HG03135 (cell line): ENCODE data around the gene NACAD.

ENCODE experiments used
- ATAC-seq: cut with Tn5 transposase; IDR thresholded peaks from one replicate; pipeline ENCODE4 v1.9.1; 2021; ENCODE audit warnings: mild to moderate bottlenecking, moderate library complexity; ENCODE audit not compliant: unreplicated experiment

The NACAD gene

DNA sequence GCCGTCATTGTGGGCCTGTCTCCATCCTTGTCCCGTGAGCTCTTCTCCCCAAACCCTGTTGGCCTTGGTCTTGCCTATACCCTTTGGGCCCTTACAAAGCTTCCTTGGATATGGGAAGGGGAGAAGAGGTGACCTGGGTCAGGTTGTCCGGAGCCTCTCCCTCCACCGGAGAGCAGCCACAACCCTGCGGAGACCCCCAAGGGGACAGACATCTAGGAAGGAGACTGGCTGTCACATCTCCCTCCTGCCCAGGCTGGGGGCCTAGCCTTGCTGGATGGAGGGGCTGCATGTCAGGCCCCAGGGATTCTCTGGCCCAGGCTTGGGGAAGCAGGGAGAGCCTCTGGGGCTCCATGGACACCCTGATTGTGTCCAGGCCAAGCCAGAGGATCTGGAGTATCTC, 11.8 kb downstream of the NACAD start:
- no peak for ATAC-seq

DNA sequence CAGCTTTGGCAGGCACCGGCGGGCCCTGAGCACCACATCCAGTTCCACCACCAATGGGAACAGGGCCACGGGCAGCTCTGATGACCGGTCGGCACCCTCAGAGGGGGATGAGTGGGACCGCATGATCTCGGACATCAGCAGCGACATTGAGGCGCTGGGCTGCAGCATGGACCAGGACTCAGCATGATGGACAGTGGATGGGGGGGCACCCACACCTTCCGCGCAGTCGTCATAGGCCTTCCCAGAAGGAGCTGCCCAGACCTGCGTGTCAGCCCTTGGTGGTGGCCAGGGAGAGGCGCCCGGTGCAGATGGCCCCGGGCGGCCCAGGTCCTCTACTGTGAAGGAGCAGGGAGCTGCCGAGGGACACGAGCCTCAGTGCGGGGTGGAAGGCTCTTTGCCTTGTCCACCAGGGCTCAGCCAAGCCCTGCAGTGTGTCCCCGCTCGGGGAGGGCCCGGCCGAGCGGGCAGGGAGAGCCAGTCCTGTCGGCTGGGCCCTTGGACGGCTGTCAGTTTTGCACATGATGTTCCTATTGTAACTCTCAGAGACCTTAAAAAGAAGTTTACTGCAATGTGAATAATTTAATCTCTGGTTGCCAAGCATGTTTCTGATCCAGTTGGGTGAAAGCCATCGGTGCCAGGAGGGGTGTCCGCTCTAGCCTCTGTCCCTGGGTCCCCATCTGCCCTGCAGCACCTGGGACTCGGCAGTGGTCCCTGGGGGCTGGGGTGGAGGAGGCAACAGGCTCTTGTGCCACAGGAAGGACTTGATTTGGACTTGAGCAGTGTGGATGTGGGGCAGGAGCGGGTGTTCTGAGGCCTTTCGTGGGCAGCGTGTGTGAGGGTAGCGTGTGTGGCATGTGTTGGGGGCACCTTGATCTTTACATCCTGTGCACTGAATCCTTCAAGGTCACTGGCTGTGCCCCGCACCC, 12.6 kb downstream of the NACAD start:
- no peak for ATAC-seq

DNA sequence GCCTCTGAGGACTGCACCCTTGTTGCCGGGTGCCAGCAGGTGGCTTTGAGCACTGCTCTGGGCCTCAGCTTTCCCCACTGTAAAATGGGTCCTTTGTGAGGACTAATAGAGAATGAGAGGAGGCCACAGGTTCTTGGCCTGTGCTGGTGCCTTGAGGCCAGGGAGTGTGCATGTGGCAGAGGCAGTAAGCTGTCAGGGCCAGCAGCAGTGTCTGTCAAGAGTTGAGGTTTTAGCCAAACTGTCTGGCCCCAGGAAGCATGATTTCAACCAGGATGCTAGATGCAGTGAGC, 13.5 kb downstream of the NACAD start:
- no peak for ATAC-seq

DNA sequence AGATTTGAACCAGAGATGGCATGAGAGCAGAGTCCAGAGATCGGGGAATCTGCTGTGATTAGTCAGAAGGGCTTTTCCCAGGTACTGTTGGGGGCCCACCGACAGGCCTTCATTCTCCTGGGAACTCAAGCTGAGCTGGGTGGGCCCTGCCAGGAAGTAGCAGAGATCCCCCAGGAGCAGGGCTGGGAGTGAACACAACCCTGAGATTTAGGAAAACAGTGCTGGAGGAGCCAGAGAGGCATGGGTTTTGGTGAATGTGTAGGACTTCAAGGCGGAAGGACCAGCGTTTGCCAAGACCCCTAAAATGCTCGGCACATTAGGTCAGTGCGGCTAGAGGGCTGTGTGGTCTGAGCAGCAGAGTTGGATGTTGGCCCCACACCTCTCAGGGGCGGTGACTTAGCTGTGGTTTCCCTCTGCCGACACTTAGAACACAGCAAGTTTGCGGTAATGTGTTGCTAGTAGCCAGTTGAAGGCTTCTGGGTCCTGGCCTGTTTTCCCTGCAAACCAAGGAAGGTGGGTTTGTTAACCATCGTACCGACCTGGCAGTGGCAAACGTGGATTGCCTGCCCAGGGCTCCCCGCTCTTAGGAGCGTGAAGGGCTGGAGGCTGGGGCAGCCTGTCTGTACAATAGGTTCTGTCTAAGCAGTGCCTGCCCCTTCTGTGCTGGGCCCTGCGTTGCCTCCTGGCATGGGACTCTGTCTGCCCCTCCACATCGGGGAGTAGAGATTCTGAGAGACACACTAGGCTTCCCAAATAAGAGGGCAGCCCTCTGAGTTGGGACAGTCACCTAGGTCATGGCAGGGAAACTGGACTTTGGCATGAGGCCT, 14.0 kb downstream of the NACAD start:
- ATAC-seq = no peak

DNA sequence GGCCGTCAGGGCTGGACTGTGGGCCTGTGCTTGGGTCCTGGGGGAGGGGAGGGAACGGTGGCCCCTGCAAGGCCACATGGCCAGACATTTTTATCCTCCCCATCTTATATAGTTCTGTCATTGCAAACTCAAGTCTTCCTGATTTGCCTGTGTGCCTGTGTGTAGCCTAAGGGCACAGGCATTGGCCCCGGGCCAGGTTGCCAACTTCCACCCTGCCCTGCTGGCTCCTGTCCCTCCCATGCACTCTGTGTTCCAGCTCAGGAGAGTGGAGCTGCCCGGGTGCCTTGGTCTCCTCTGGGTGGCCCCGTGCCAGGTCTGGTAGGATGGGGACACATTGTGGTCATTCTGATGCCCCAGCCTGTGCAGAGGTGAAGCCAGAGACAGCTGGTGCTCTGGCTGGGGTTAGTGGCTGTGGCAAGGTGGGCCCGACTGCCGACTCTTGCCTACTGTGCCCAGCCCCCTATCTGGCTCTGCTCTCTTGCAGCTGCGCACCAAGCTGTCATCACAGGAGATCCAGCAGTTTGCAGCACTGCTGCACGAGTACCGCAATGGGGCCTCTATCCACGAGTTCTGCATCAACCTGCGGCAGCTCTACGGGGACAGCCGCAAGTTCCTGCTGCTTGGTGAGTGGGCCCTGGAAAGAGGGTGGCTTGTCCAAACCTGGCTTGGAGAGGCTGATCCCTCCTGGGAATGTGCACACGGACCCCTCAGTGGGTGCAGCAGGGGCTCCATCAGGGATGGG, 14.8 kb downstream of the NACAD start:
- no peak for ATAC-seq

DNA sequence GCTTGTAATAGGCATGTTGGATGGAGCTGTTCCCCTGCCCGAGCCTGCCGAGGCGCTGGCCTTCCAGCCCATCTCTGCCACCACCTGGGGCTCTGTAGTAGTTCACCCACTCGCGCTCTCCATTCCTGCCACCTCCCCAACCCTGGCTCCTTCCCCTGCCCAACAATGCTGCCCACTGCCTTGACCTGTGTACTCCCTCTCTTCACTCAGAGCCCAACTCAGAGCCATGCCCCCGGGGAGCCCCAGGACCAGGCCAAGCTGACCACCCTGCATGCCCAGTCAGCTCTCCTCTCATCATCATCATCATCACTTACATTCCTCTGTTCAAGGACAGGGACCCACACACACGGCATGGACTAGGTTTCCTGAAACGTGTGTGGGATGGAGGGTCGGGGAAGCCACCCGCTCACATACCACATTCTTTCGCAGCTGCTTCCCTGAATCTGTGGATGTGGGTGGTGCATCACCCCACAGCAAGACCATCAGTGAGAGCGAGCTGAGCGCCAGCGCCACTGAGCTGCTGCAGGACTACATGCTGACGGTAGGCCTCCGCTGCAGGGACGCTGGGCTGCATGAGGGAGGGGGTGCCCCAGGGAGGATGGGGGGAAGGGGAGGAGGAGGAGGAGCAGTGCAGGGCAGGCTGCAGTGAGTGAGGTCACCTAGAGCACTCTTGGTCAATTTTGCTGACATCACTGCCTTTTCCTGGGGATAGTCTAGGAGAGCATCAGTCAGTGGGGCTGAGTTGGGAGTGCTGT, 15.6 kb downstream of the NACAD start:
- ATAC-seq = no peak

DNA sequence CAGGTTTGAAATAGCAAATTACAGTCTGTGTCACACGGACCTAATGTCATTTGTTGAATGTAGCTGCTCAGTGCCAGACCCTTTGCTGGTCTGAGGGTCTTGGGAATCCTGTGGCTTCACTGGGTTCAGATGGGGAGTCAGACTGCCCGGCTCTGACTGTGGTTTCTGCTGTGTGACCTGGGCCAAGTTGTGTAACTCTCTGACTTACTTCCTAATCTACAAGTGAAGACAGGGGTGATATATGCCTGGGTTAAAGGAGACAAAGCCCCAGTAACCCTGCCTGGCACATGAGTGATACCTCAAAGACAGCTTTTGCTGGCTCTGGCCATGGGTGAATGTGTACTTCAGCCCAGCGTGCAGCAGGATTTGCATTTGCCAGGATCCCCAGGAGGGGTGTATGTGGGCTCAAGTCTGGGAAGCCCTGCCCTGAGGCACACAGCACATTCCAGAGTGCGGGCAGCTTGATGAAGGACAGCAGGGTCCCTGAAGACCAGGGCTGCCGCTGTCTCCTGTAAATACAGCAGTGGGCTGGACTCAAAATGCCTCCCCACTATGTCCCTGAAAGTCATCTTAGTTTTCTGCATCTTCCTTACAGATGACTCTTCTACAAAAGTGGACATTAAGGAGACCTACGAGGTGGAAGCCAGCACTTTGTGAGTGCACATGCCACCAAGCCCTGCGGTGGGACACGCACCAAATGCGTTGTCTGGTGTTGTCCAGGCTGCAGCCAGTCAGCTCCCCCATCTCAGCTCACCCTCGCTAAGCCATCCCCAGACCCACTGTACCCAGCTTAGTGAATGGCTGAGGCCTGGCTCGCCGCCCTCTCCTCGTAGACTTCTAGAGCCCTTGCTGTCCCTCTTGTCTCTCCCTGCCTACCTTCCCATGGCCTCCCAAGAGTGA, 16.4 kb downstream of the NACAD start:
- ATAC-seq = no peak

DNA sequence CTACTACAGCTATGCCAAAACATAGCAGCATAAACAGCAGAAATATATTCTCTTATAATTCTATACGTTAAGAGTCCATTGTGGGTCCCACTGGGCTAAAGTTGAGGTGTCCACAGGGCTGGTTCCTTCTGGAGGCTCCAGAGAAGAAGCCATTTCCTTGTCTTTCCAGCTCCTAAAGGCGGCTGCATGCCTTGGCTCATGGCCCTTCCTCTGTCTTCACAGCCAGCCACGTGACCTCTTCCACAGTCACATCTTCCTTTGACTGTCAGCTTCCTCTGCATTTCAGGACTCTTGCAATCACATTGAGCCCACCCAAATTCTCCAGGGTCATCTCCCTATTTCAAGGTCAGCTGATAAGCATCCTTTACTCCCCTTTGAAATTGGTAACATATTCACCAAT, 17.2 kb downstream of the NACAD start:
- ATAC-seq = no peak

DNA sequence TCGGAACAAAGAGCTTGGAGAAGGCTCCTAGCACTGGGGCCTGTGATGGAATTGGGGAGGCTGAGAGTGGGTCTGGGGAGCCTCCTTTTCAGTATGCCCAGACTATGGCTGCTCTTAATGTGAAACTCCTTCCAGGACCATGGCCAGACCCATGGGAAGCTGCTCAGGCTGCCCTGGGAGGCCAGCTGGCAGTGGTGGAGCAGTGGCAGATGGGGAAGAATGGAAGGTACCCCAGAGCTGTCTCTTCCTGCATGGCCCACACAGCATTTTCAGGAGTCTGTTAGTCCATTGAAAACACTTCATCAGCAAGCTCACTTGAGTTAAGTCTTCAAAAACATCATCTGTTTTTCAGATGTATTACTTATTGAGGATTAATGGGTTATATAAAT, 18.5 kb downstream of the NACAD start:
- ATAC-seq = no peak

DNA sequence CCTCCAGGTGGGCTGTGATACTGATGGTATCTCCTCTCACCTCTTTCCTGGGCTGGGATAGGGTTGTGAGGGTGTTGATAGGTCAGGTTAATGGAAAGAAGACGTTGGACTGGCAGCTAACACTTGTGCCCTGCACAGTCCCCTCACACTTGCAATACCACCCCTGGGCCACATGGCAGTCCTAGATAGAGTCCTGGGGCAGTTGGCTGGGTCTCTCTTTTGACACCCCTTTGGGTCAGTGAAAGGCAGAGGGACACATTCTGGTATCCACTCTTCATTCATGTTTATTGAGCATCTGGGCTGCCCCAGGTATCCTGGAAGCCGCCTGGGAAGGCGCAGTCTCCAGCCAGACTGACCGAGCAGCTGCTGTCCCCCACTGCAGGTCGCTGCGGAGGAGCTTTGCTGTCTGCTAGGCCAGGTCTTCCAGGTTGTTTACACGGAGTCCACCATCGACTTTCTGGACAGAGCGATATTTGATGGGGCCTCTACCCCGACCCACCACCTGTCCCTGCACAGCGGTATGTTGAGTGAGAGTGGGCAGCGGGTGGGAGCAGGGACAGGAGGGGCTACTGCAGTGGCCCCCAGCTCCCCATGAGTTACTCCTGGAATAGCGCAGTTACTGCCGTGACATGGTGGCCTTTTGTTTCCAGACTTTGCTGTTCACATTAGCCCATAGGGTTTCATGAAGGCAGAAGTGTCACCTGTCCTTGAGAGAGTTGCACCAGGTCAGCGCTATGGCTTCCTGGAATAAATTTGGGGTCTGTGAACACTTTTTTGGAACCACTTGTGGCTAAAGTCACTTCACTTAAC, 19.1 kb downstream of the NACAD start:
- no peak for ATAC-seq

DNA sequence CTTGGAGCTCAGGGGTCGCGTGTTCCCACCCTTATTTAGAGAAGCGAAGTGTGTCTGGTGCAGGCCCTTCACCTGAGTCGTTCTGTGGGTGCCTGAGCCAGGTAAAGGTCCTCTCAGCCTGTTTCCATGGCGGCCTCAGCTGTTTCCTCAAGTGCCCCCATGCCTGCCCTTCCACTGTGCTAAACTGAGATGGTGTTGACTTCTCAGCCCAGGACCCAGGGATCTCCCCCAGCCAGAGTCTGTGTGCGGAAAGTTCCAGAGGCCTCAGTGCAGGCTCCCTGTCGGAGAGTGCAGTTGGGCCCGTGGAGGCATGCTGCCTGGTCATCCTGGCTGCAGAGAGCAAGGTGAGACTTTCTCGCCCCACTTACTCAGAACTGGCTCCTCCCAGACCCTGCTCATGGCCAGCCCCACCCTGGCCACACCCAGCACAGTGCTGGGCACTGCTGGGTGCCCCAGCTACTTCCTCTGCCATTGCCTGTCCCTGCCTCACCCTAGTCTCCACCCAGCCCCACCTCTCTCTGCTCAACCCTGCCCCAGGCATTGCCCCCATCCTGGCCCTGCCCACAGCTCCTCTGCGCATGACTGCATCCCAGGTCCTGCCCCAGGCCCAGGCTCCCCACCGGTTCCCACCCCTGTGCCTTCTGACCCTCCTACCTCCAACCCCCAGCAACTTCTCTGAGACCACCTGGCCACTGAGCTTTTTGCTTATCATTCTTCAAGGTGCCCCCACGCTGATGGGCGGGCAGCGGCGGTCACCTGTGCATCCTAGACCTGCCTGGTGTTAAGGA, 20.3 kb downstream of the NACAD start:
- ATAC-seq = no peak

DNA sequence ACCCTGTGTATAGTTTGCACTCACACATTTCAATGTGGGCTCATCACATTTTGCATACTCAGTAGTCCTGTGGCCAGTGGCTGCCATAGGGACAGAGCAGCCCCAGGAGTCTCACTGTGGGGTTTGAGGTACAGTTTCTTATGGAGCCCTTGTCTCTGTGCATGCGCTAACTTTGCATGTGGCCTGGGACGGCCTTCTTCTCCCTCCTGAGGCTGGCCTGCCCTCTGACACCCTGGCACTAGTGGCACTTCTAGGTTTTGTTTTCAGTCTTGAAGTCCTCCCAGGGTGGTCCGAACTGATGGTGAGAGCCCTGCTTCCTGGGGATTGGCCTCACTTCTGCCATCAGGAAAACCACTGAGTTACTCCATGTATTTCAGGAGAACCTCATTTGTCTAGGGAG, 21.2 kb downstream of the NACAD start:
- no peak for ATAC-seq

DNA sequence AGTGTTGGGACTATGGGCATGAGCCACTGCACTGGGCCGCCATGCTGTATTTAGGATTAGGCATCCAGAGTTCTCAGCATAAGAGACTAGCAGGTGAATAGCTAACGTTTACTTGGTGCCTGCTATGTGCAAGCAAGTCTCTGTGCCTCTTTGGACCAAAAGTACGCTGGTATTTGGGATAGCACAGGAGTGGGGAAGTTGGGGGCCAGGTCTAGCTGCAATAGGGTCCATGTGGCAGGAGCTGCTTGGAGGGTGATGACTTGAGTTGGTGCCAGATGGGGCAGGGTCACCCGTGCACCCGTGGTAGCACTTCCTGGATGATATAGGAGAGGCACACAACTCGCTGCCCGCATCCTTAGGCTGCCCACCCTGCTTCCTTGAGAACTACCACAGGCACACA, 22.4 kb downstream of the NACAD start:
- no peak for ATAC-seq

DNA sequence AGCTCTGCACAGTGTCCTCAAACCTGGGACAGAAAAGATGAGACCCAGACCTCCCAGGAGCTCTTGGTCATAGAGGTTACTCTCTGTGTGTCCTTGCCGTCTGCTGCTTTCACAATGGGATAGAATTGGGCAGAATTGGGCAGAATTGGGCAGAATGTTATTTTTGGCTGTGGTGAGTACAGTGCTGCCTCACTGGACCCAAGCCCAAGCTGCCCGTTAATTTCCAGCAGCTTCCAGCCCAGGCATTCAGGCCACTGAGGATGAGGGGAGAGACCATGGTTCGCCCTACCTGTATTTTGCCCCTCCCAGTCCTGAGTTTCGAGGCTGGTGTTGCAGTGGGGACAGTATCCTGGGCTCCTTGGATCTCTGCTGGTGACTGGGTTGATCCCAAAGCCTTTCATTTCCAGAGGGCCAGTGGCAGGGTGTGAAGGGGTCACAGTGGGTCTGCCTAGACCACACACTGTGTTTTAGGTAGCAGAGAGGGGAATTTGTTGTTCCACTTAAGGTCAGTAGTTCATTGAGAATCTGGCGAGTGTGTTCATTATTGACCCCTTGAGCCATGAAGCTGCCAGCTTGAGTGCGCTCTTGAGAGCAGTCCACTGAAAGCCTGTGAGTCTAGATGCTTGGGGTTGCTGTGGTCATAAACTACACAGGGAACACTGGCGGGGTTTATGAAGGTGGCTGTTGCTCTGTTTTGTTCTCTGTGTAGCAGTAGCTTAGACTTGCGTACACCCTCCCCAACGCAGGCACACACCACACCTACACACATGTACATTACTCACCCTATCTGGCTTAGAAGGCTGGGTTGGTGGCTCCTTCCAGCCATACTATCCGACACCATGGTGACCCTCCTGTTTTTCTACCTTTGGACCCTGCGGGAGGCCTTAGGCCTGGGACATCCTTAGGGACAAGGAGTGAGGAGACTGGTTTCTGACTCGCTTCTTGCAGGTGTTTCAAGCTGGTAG, 23.5 kb downstream of the NACAD start:
- ATAC-seq = no peak

DNA sequence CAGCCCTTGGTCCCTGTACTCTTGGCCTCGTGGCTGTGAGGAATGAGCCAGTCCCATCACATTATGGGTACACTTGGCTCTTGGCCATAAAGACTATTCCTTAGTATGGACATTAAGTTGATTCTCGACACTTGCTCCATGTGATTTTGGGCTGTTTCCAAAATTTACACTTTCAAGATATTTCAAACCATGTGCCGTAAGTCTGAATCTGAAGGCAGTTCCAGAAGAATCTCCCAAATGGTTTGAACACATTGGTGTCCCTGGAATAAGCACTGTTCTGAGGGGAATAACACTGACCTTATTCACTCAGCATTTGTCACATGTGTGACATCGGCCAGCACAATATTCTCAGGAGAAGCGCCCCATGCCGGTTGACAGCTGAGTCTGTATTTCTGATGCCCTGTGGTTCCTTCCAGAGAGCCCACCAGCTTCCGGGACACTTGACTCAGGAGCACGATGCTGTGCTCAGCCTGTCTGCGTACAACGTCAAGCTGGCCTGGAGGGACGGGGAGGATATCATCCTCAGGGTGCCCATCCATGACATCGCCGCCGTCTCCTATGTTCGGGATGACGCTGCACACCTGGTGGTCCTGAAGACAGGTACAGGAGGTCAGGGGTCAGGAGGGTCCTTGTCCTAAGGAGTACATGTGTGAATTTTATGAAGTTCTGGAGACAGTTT, 24.6 kb downstream of the NACAD start:
- ATAC-seq = no peak

DNA sequence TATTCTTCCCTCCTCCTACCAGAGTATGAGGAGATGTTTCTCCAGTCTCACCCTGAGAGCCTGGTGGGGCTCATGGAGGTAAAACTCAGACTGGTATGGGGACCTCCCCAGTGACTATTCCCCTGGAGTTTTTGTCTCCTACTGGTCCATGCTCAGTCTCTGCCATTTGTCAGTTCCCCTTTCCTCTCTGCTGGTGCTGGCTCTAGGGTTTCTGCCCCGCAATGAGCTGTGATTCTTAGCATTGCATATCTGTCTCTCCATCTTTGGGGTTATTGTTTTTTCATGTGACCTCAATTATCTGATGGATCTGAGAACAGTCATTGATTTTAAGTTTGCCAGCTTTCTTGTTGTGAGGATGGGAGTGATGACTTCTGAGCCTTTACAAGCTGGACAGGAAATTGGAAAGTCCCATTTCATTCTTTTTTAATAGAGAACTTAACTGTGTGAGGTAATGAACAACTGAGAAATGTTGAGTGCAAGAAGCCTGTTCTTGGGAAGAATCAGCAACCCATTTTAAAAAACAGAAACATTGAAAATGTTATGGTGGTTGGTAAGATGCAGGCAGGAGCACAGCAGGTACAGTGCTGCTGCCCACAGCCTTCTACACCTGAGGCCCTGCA, 26.9 kb downstream of the NACAD start:
- no peak for ATAC-seq
